Neural cell (in vitro differentiated cells): ENCODE results near the gene SLC13A2. TPM values are rescaled to one million over a fixed set of nuclear protein-coding genes. Genes with fewer than 3 reads are reported as not detected.

Experiments used
- H2AFZ ChIP-seq: fragments of 200-600, 300-800 bp; sonication (generic), shearing (Covaris generic); 2 replicates; pipeline ENCODE4 v1.6.0; 2014; ENCODE audit warnings: low read depth, mild to moderate bottlenecking, antibody characterized with exemption, low read length, moderate library complexity
- H3F3A ChIP-seq: fragments of 200-600 bp; shearing (Covaris generic); 2 replicates; pipeline ENCODE4 v1.6.1; 2016; ENCODE audit warnings: mild to moderate bottlenecking, moderate library complexity, mixed read lengths, antibody characterized with exemption, low read length; ENCODE audit not compliant: insufficient read depth, poor library complexity, severe bottlenecking
- H3K27ac ChIP-seq: fragments of 200-600, 300-800 bp; sonication (generic), shearing (Covaris generic); 2 replicates; pipeline ENCODE4 v1.5.1; 2014; ENCODE audit warnings: mild to moderate bottlenecking, low read length, moderate library complexity
- H3K27me3 ChIP-seq: fragments of 300-800, 200-600 bp; sonication (generic), shearing (Covaris generic); 2 replicates; pipeline ENCODE4 v1.6.0; 2014; ENCODE audit warnings: mild to moderate bottlenecking, low read depth, low read length, moderate library complexity; ENCODE audit not compliant: insufficient read depth
- H3K36me3 ChIP-seq: fragments of 300-800, 200-600 bp; sonication (generic), shearing (Covaris generic); 2 replicates; pipeline ENCODE4 v1.5.1; 2014; ENCODE audit warnings: mild to moderate bottlenecking, antibody characterized with exemption, low read length, moderate library complexity; ENCODE audit not compliant: insufficient read depth
- H3K4me2 ChIP-seq: fragments of 300-800, 200-600 bp; sonication (generic), shearing (Covaris generic); 2 replicates; pipeline ENCODE4 v1.6.0; 2014; ENCODE audit warnings: mild to moderate bottlenecking, low read length
- H3K4me3 ChIP-seq: fragments of 300-800, 200-600 bp; sonication (generic), shearing (Covaris generic); 2 replicates; pipeline ENCODE4 v1.5.1; 2014; ENCODE audit warnings: mild to moderate bottlenecking, low read length, moderate library complexity
- H3K79me2 ChIP-seq: fragments of 200-600 bp; shearing (Covaris generic); replicated peaks from 2 replicates; pipeline ENCODE4 v1.6.0; 2014; ENCODE audit warnings: mild to moderate bottlenecking, low read length, moderate library complexity; ENCODE audit not compliant: insufficient read depth
- H3K9ac ChIP-seq: fragments of 300-800, 200-600 bp; sonication (generic), shearing (Covaris generic); 2 replicates; pipeline ENCODE4 v1.6.1; 2016; ENCODE audit warnings: mild to moderate bottlenecking, low read length, mixed read lengths
- H3K9me2 ChIP-seq: fragments of 200-600 bp; shearing (Covaris generic); 2 replicates; pipeline ENCODE4 v1.6.1; 2016; ENCODE audit warnings: mild to moderate bottlenecking, low read length, mixed read lengths; ENCODE audit not compliant: insufficient read depth
- H3K9me3 ChIP-seq: fragments of 200-600, 300-800 bp; sonication (generic), shearing (Covaris generic); 2 replicates; pipeline ENCODE4 v1.6.1; 2016; ENCODE audit warnings: mild to moderate bottlenecking, mixed run types, low read length, moderate library complexity, mixed read lengths
- H4K20me1 ChIP-seq: fragments of 200-600 bp; shearing (Covaris generic); 2 replicates; pipeline ENCODE4 v1.6.1; 2016; ENCODE audit warnings: mild to moderate bottlenecking, mixed run types; ENCODE audit not compliant: insufficient read depth
- EP300 ChIP-seq: fragments of 450-650 bp; conservative IDR thresholded peaks from 2 replicates; pipeline ENCODE4 v1.6.1; 2014; ENCODE audit warnings: antibody characterized with exemption, mild to moderate bottlenecking, moderate library complexity; ENCODE audit not compliant: poor library complexity, severe bottlenecking
- EZH2 ChIP-seq: fragments of 200-600, 300-800 bp; shearing (Covaris generic), sonication (generic); IDR thresholded peaks from 2 replicates; pipeline ENCODE4 v1.6.1; 2014; ENCODE audit warnings: antibody characterized with exemption, low read length, borderline replicate concordance, mild to moderate bottlenecking; ENCODE audit not compliant: insufficient read depth, poor library complexity, severe bottlenecking
- MXI1 ChIP-seq: fragments of 450-650 bp; conservative IDR thresholded peaks from 2 replicates; pipeline ENCODE4 v1.6.1; 2014; ENCODE audit warnings: antibody characterized with exemption, mild to moderate bottlenecking; ENCODE audit not compliant: poor library complexity, severe bottlenecking
- POLR2AphosphoS5 ChIP-seq: IDR thresholded peaks from 2 replicates; pipeline ENCODE4 v1.6.1; 2012
- RAD21 ChIP-seq: fragments of 450-650 bp; conservative IDR thresholded peaks from 2 replicates; pipeline ENCODE4 v1.6.1; 2014; ENCODE audit warnings: antibody characterized with exemption, mild to moderate bottlenecking, moderate library complexity
- REST ChIP-seq: IDR thresholded peaks from 2 replicates; pipeline ENCODE4 v1.6.1; 2012; ENCODE audit warnings: borderline replicate concordance
- SMC3 ChIP-seq: fragments of 450-650 bp; conservative IDR thresholded peaks from 2 replicates; pipeline ENCODE4 v1.6.1; 2014; ENCODE audit warnings: antibody characterized with exemption, mild to moderate bottlenecking, moderate library complexity; ENCODE audit not compliant: poor library complexity
- TAF1 ChIP-seq: IDR thresholded peaks from 2 replicates; pipeline ENCODE4 v1.6.1; 2012; ENCODE audit warnings: low read depth
- polyA plus RNA-seq: library from polyadenylated mRNA; depleted of rRNA; stranded (reverse); fragments of >200 nt; gene quantifications from 2 replicates; pipeline ENCODE4 v1.2.3, GENCODE V29; 2014
- TF ChIP-seq, protein P1 (sequence below): fragments of 450-650 bp; IDR thresholded peaks from 2 replicates; pipeline ENCODE4 v1.5.1; 2014; ENCODE audit warnings: antibody characterized with exemption, mild to moderate bottlenecking, moderate library complexity; ENCODE audit not compliant: poor library complexity, severe bottlenecking

SLC13A2 gene
- polyA plus RNA-seq, 1 donor from 2014 or later, result not detected

DNA sequence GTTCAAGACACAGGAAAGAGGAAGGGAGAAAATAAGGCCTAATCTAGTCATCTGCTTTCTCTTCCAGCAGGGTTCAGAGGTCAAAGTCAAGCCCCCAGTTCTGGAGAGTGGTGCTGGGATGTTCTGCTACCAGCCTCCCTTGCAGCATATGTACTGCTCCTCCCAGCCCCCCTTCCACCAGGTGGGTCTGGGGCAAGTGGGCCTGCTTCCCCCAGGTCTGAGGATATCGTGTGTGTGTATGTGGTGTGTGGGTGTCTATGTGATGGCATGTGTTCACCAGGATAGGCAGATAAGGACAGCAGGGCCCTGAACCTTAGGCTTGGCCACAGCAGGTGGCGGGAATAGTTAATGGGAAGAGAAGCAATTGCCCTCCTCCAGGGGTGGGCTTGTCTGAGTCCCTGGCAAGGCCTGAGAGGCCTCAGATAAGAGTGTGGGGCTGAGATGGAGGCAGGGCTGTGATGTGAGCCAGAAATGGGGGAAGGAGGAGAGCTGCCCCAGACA, 53.8 kb downstream of the SLC13A2 start:
- no peaks in the 10 kb centered on the region for H3F3A ChIP-seq
- H3K9ac ChIP-seq, result no peak overlapping the region
- no peak overlapping the region for H3K27ac ChIP-seq
- H3K79me2 ChIP-seq, result no peaks in the 10 kb centered on the region
- no peaks in the 10 kb centered on the region for H3K9me2 ChIP-seq
- no peaks in the 10 kb centered on the region for H3K27me3 ChIP-seq
- H4K20me1 ChIP-seq, result no peaks in the 10 kb centered on the region
- no peak for TF ChIP-seq EP300
- no peak overlapping the region for H3K4me2 ChIP-seq
- H3K9me3 ChIP-seq, result no peaks in the 10 kb centered on the region
- no peak overlapping the region for H3K4me3 ChIP-seq
- H2AFZ ChIP-seq, result no peak overlapping the region
- H3K36me3 ChIP-seq, result no peaks in the 10 kb centered on the region

GRCh38 chr17:28527859-28528258, 54.4 kb downstream of the SLC13A2 start:
- H3K27ac ChIP-seq, result no peak overlapping the region
- no peaks in the 10 kb centered on the region for H3K9me3 ChIP-seq
- no peaks in the 10 kb centered on the region for H3K36me3 ChIP-seq
- no peaks in the 10 kb centered on the region for H3K79me2 ChIP-seq
- H3K27me3 ChIP-seq, result no peaks in the 10 kb centered on the region
- H3K9ac ChIP-seq, result no peak overlapping the region
- H3F3A ChIP-seq, result no peaks in the 10 kb centered on the region
- no peak overlapping the region for H3K4me3 ChIP-seq
- H4K20me1 ChIP-seq, result no peaks in the 10 kb centered on the region
- no peak overlapping the region for H2AFZ ChIP-seq
- TF ChIP-seq EP300 (no peak), TAF1 (no peak), EZH2 (no peak), REST (no peak), MXI1 (no peak), RAD21 (no peak), POLR2AphosphoS5 (no peak), SMC3 (no peak)
- TF ChIP-seq, protein P1, sequence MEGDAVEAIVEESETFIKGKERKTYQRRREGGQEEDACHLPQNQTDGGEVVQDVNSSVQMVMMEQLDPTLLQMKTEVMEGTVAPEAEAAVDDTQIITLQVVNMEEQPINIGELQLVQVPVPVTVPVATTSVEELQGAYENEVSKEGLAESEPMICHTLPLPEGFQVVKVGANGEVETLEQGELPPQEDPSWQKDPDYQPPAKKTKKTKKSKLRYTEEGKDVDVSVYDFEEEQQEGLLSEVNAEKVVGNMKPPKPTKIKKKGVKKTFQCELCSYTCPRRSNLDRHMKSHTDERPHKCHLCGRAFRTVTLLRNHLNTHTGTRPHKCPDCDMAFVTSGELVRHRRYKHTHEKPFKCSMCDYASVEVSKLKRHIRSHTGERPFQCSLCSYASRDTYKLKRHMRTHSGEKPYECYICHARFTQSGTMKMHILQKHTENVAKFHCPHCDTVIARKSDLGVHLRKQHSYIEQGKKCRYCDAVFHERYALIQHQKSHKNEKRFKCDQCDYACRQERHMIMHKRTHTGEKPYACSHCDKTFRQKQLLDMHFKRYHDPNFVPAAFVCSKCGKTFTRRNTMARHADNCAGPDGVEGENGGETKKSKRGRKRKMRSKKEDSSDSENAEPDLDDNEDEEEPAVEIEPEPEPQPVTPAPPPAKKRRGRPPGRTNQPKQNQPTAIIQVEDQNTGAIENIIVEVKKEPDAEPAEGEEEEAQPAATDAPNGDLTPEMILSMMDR, result no peak
- H3K9me2 ChIP-seq, result no peaks in the 10 kb centered on the region
- H3K4me2 ChIP-seq, result no peak overlapping the region
